HepG2 (cell line): ENCODE measurements around the gene RBM5. TPM values are rescaled to one million over a fixed set of nuclear protein-coding genes. Genes with fewer than 3 reads are reported as not detected.

Experiments
- ATAC-seq: fragments of 200-7000 bp; cut with Tn5 transposase; 3 replicates; pipeline ENCODE4 v1.9.1; 2020; ENCODE audit warnings: mild to moderate bottlenecking, moderate library complexity
- BruUV-seq: library from RNA; stranded (reverse); fragments of 400-500 nt; replicated peaks from 2 replicates; lab custom pipeline; 2021; lab: Mats Ljungman, UMichigan
- CTCF ChIA-PET: fragments of 300-600 bp; formaldehyde crosslinking; extraction: SDS; loops from one replicate; lab custom pipeline; 2021; ENCODE audit warnings: low total read pairs, inconsistent platforms, low intra/inter-chr PET ratio; lab: Yijun Ruan, JAX
- POLR2A ChIA-PET: fragments of 350-600 bp; sonication (Branson Sonifier 250); formaldehyde crosslinking; loops from one replicate; lab custom pipeline; 2020; ENCODE audit warnings: antibody characterized with exemption, inconsistent platforms; lab: Yijun Ruan, JAX
- DNase-seq: peaks from one replicate; pipeline ENCODE4 v3.0.0-alpha.2; 2015; ENCODE audit warnings: low spot score
- FAIRE-seq: peaks from 3 replicates; lab custom pipeline; 2011; peaks lifted over from hg19 to GRCh38; lab: Jason Lieb, UNC
- H2AFZ ChIP-seq: one replicate; pipeline ENCODE4 v1.6.1; 2011; ENCODE audit warnings: low read length, inconsistent platforms
- H3K27ac ChIP-seq: fragments of 300-600 bp; 3 replicates; pipeline ENCODE4 v1.8.0; 2011; ENCODE audit warnings: mixed run types, mild to moderate bottlenecking, mixed read lengths, low read length, inconsistent platforms; ENCODE audit not compliant: insufficient read depth; ENCODE audit errors: extremely low read length
- H3K27me3 ChIP-seq, 2 experiments: fragments of 200-600 bp in 1 of 2; 2 replicates in 1 of 2; 3 replicates in 1 of 2; pipeline versions ENCODE4 v1.6.0 to v1.8.0; 2011; ENCODE audit warnings: low read length in 2 of 2, mild to moderate bottlenecking in 2 of 2, moderate library complexity in 2 of 2, inconsistent platforms in 1 of 2; ENCODE audit not compliant: insufficient read depth in 2 of 2, control insufficient read depth in 1 of 2
- H3K36me3 ChIP-seq, 2 experiments: fragments of 200-600 bp in 1 of 2; replicated peaks in 1 of 2; 2 replicates in 1 of 2; 3 replicates in 1 of 2; pipeline versions ENCODE4 v1.5.1 to v1.8.0; 2011; ENCODE audit warnings: low read length in 2 of 2, inconsistent platforms in 1 of 2; ENCODE audit not compliant: insufficient read depth in 2 of 2, control insufficient read depth in 1 of 2
- H3K4me1 ChIP-seq: 2 replicates; pipeline ENCODE4 v1.5.1; 2012; ENCODE audit warnings: low read length, inconsistent platforms; ENCODE audit not compliant: insufficient read depth
- H3K4me2 ChIP-seq: 2 replicates; pipeline ENCODE4 v1.6.0; 2011; ENCODE audit warnings: low read depth, low read length, inconsistent platforms
- H3K4me3 ChIP-seq, 3 experiments: fragments of 200-600 bp in 1 of 3; sonication (generic), shearing (Covaris generic) in 1 of 3; replicated peaks in 1 of 3; 2 replicates each; pipeline ENCODE4 v1.5.1; 2011 to 2016; ENCODE audit warnings: low read length in 3 of 3, inconsistent platforms in 2 of 3, low read depth in 2 of 3, mild to moderate bottlenecking in 2 of 3, control low read depth in 1 of 3, mixed read lengths in 1 of 3; ENCODE audit not compliant: insufficient read depth in 1 of 3
- H3K79me2 ChIP-seq: one replicate; pipeline ENCODE4 v1.6.1; 2011; ENCODE audit warnings: low read length, inconsistent platforms; ENCODE audit not compliant: insufficient read depth
- H3K9ac ChIP-seq: 2 replicates; pipeline ENCODE4 v1.6.0; 2011; ENCODE audit warnings: mild to moderate bottlenecking, low read depth, low read length, inconsistent platforms; ENCODE audit not compliant: insufficient read depth
- H3K9me3 ChIP-seq: 2 replicates; pipeline ENCODE4 v1.5.1; 2012; ENCODE audit warnings: mild to moderate bottlenecking, low read length
- H4K20me1 ChIP-seq: 2 replicates; pipeline ENCODE4 v1.6.0; 2011; ENCODE audit warnings: inconsistent platforms, mild to moderate bottlenecking, low read length, moderate library complexity; ENCODE audit not compliant: insufficient read depth
- EEA1 ChIP-seq: sonication (generic); formaldehyde crosslinking; IDR thresholded peaks from 2 replicates; pipeline ENCODE4 v1.5.1; 2020; ENCODE audit warnings: mild to moderate bottlenecking, missing genetic modification reagents, borderline replicate concordance
- FOSL1 ChIP-seq: sonication (generic); formaldehyde crosslinking; IDR thresholded peaks from 2 replicates; pipeline ENCODE4 v1.9.0; 2021; ENCODE audit warnings: missing genetic modification reagents, borderline replicate concordance
- IKZF5 ChIP-seq: IDR thresholded peaks from 2 replicates; pipeline ENCODE4 v1.6.1; 2018; ENCODE audit warnings: missing genetic modification reagents, mild to moderate bottlenecking, missing compliant biosample characterization
- KDM5A ChIP-seq: fragments of 200-600 bp; sonication (generic); IDR thresholded peaks from 2 replicates; pipeline ENCODE4 v1.7.0; 2018; ENCODE audit warnings: antibody characterized with exemption, mild to moderate bottlenecking, low read length, borderline replicate concordance
- MAF1 ChIP-seq: sonication (generic); formaldehyde crosslinking; IDR thresholded peaks from 2 replicates; pipeline ENCODE4 v1.5.0; 2020; ENCODE audit warnings: missing genetic modification reagents, borderline replicate concordance
- NBN ChIP-seq: fragments of 450-650 bp; conservative IDR thresholded peaks from 2 replicates; pipeline ENCODE4 v1.6.1; 2017
- NFRKB ChIP-seq: fragments of 450-650 bp; IDR thresholded peaks from 2 replicates; pipeline ENCODE4 v1.6.1; 2017
- USF2 ChIP-seq, 2 experiments: sonication (generic) in 1 of 2; formaldehyde crosslinking in 1 of 2; IDR thresholded peaks; 2 replicates each; pipeline versions ENCODE4 v1.5.1 to v1.6.1; 2011 to 2020; ENCODE audit warnings: borderline replicate concordance in 1 of 2, low read depth in 1 of 2, low read length in 1 of 2, mild to moderate bottlenecking in 1 of 2, missing genetic modification reagents in 1 of 2, moderate library complexity in 1 of 2
- ZFP82 ChIP-seq: sonication (generic); formaldehyde crosslinking; IDR thresholded peaks from 2 replicates; pipeline ENCODE4 v1.5.1; 2020; ENCODE audit warnings: mild to moderate bottlenecking, missing genetic modification reagents, borderline replicate concordance
- ZNF121 ChIP-seq: sonication (generic); formaldehyde crosslinking; IDR thresholded peaks from 2 replicates; pipeline ENCODE4 v1.5.0; 2020; ENCODE audit warnings: mild to moderate bottlenecking, missing genetic modification reagents
- ZNF274 ChIP-seq: sonication (generic); formaldehyde crosslinking; IDR thresholded peaks from 2 replicates; pipeline ENCODE4 v1.5.1; 2020; ENCODE audit warnings: mild to moderate bottlenecking, missing genetic modification reagents
- ZNF280B ChIP-seq: sonication (generic); formaldehyde crosslinking; IDR thresholded peaks from 2 replicates; pipeline ENCODE4 v1.5.0; 2020; ENCODE audit warnings: missing genetic modification reagents, mild to moderate bottlenecking, borderline replicate concordance
- ZNF512 ChIP-seq: sonication (generic); formaldehyde crosslinking; IDR thresholded peaks from 2 replicates; pipeline ENCODE4 v1.4.0; 2020; ENCODE audit warnings: mild to moderate bottlenecking, missing genetic modification reagents
- ZNF513 ChIP-seq: sonication (generic); formaldehyde crosslinking; conservative IDR thresholded peaks from 2 replicates; pipeline ENCODE4 v1.5.0; 2020; ENCODE audit warnings: missing genetic modification reagents
- ZNF615 ChIP-seq: sonication (generic); formaldehyde crosslinking; IDR thresholded peaks from 2 replicates; pipeline ENCODE4 v1.5.0; 2020; ENCODE audit warnings: mild to moderate bottlenecking, missing genetic modification reagents, borderline replicate concordance
- ZNF768 ChIP-seq: sonication (generic); formaldehyde crosslinking; IDR thresholded peaks from 2 replicates; pipeline ENCODE4 v1.4.0; 2020; ENCODE audit warnings: missing genetic modification reagents
- WGBS: methylation state at CpG from one replicate; pipeline ENCODE4 v1.1.6; 2017; ENCODE audit warnings: low lambda C conversion rate; 5-methylcytosine and 5-hydroxymethylcytosine counted together
- in situ Hi-C: cut with HindIII; loops from 2 replicates; pipeline ENCODE4 v1.10.0; 2017; ENCODE audit warnings: low pct_unique_long_range_greater_than_20kb; ENCODE audit not compliant: extremely low pct_ligation_motif_present
- intact Hi-C: fragments of 100-400 bp; cut with micrococcal nuclease; formaldehyde crosslinking; loops from one replicate; pipeline ENCODE4 v1.10.0; 2022; ENCODE audit not compliant: unreplicated experiment
- polyA plus RNA-seq, 8 experiments: library from polyadenylated mRNA; depleted of rRNA in 3 of 8; stranded (reverse) in 7 of 8; unstranded in 1 of 8; fragments of >200 nt; fragmentation: Illumina TruSeq in 4 of 8; extraction: Trizol in 4 of 8; gene quantifications; 2 replicates each; pipeline versions ENCODE4 v1.2.1 to v1.2.3, GENCODE V29; 2011 to 2016; ENCODE audit warnings: low read depth in 4 of 8, missing spikeins in 1 of 8, mixed read lengths in 1 of 8; ENCODE audit not compliant: insufficient read depth in 1 of 8
- total RNA-seq, 5 experiments: library from RNA; depleted of rRNA; stranded (reverse); fragments of >200 nt; fragmentation: Illumina TruSeq; extraction: Trizol; gene quantifications; 2 replicates each; pipeline ENCODE4 v1.2.3, GENCODE V29; 2016; ENCODE audit warnings: low read depth in 1 of 5

RBM5 gene
- total and polyA plus RNA-seq, 2 of the 13 experiments (the other 11 are each of a cell fraction or from before 2014, with no cell fraction given) = 106 to 204 TPM

GRCh38 chr3:50089609-50089945, 858 bp downstream of the RBM5 start:
- Histone ChIP-seq H2AFZ (no peak overlapping the region), H3K4me3 (peak overlapping the region; percentile 91 to 100 (median 99)), H3K9ac (peak overlapping the region; percentile 100), H3K79me2 (peaks cover 37% of the 10 kb centered on the region), H3K4me2 (peak overlapping the region; percentile 71), H3K27ac (peak overlapping the region; percentile 99), H3K9me3 (no peaks in the 10 kb centered on the region), H3K27me3 (no peaks in the 10 kb centered on the region; a peak in 1 of 5 replicates), H3K36me3 (peaks cover 11 to 36% of the 10 kb centered on the region in 2 experiments), H4K20me1 (peaks cover 2% of the 10 kb centered on the region), H3K4me1 (peaks cover 37% of the 10 kb centered on the region)
- ATAC-seq = peak; percentile 7
- intact Hi-C loops = no loop called here
- FAIRE-seq = no peak
- no TSS peak for BruUV-seq
- in situ Hi-C loops = no loop called here
- ChIA-PET CTCF (no interaction called here), POLR2A (interaction anchor here (0.8 kb wide), 1 partner anchor 150 kb away, joined by 3 read pairs; the partner anchor contains the start of gene RBM6)
- no peak for DNase-seq
- WGBS = under 1% methylated on average over 16 of the region's 16 CpGs
- TF ChIP-seq ZNF512 (CRISPR knock-in tag) = no peak
- no peak for TF ChIP-seq USF2 (IDR thresholded peaks at IDR 0.05; ENCODE audit: low read depth, low read length)
- 0 out of 2 replicates have a peak, but pooled peaks have one; percentile 33 for TF ChIP-seq USF2 (CRISPR knock-in tag; IDR thresholded peaks at IDR 0.05; ENCODE audit: borderline replicate concordance)
- no peak for TF ChIP-seq ZNF615 (CRISPR knock-in tag)
- no peak for TF ChIP-seq FOSL1 (CRISPR knock-in tag)
- peak; percentile 23; the same call in 1 of the 2 replicates for TF ChIP-seq KDM5A
- TF ChIP-seq ZNF513 = no peak
- peak; percentile 52; the same call in 1 of the 2 replicates for TF ChIP-seq ZFP82 (CRISPR knock-in tag)
- TF ChIP-seq ZNF768 (CRISPR knock-in tag) = no peak
- no peak for TF ChIP-seq IKZF5
- TF ChIP-seq ZNF121 (CRISPR knock-in tag) = no peak
- no peak for TF ChIP-seq NBN
- TF ChIP-seq ZNF280B (CRISPR knock-in tag) = no peak
- no peak for TF ChIP-seq MAF1
- TF ChIP-seq NFRKB = no peak
- TF ChIP-seq ZNF274 (CRISPR knock-in tag) = no peak
- TF ChIP-seq EEA1 (CRISPR knock-in tag) = no peak
